Fibroblast of the conjunctiva (primary cell): ENCODE measurements around the gene NR1D1.

ENCODE experiments used
- DNase-seq: peaks from one replicate; pipeline ENCODE4 v3.0.0-alpha.2; 2010; ENCODE audit warnings: low read depth

The NR1D1 gene

DNA sequence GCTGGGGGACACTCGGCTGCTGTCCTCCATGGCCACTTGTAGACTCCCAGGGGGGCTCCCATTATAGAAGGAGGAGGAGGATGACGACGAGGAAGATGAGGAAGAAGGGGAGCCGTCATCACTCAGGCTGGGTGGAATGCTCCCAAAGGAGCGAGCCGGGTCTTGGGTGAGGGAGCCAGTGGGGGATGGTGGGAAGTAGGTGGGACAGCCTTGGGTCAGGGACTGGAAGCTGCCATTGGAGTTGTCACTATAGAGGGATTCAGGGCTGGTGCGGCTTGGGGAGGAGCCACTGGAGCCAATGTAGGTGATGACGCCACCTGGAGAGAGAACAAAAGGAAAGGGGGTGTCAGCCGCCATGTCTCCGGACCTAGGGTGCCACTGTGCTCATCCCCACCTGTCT, 3.3 kb downstream of the NR1D1 start:
- DNase-seq: no peak

DNA sequence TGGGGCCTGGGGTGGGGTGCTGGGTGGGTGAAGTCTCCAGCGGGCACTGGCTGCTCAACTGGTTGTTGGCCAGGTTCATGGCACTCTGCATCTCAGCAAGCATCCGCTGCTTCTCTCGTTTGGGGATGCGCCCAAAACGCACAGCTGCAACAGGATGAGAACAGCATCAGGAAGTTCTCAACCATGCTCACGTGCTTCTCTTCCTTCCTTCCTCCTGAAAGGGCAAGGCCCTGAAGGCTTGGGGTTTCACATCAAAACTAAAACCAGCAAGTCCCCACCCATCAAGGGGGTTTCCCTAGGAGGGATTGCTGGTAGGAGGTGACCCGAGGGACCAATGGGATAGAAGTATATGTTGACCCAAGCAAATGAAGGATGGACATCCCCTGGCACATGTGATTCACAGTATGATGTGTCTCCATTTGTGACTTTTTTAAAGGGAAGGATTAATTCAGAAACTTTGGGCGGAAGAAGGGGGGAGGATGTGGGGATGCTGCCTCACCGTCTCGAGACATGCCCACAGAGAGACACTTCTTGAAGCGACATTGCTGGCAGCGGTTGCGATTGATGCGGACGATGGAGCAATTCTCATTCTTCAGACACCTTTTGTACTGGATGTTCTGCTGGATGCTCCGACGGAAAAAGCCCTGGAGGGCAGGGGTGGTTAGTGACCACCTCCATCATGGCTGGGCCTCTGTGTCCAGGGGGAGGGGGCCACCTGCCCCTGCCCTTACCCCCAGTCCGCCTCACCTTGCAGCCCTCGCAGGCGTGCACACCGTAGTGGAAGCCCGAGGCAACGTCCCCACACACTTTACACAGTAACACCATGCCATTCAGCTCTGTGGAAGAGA, 4.2 kb downstream of the NR1D1 start:
- no peak for DNase-seq

DNA sequence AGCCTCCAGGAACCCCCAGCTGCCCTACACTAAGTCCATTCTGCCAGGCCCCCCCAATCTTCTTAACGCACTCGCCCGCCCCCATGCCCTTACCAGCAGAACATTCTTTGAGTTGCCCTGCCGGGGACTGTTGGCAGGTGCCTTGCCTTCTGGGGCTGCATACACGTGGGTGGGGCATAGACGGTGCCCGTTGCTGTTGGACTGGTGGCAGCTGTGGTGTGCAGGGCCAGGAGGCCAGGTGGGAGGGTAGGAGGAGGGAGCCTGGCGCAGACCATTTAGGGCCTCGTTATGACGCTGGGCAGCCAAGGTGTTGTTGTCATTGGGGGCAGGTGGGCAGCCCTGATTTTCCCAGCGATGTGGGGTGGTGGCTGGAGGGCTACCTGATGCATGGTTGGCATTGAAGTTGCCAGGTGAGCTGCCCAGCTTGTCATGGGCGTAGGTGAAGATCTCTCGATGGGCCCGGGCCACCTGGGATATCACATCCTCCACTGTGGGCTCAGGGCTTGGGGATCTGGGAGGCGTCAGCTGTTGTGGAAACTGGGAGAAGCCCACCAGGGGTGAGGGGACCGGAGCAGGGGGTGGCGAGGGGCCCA, 4.9 kb downstream of the NR1D1 start:
- DNase-seq: no peak

DNA sequence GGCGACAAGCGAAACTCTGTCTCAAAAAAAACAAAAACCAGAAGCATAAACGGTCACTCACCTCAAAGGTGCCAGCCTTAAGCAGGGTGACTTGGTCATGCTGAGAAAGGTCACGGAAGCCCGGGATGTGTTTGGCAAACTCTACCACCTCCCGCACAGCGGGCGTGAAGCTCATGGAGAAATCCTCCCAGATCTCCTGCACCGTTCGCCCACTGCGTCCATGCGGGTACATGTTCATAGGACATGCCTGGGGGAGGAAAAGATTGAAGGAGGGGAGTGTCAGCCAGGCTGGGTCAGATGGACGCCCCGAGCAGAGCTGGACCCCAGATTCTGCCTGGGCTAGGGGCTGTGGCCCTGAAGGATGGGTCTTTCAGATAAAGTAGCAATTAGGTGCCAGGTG, 5.5 kb downstream of the NR1D1 start:
- no peak for DNase-seq

DNA sequence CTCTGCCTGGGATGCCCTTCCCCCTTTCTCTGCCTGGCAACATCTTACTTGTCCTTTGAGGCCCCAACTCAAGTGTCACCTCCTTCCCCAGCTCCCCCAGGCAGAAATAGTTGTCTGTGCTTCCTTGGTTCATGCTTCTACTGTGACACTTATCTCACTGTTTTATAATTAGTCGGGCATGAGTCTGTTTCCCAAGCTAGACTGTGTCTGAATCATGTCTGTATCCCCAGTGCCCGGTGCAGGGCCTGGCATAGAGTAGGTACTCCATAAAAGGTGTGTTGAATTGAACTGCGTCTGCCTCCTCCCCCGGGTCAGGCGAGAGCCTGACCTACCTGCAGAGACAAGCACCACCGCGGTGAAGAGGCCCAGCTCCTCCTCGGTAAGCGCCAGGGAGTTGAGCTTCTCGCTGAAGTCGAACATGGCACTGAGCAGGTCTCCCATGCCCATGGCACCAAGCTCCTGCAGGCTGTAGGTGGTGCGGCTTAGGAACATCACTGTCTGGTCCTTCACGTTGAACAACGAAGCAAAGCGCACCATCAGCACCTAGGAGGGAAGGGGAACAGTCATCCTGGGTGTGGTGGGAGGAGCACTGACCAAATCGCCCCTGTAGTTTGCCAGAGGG, 6.7 kb downstream of the NR1D1 start:
- no peak for DNase-seq

DNA sequence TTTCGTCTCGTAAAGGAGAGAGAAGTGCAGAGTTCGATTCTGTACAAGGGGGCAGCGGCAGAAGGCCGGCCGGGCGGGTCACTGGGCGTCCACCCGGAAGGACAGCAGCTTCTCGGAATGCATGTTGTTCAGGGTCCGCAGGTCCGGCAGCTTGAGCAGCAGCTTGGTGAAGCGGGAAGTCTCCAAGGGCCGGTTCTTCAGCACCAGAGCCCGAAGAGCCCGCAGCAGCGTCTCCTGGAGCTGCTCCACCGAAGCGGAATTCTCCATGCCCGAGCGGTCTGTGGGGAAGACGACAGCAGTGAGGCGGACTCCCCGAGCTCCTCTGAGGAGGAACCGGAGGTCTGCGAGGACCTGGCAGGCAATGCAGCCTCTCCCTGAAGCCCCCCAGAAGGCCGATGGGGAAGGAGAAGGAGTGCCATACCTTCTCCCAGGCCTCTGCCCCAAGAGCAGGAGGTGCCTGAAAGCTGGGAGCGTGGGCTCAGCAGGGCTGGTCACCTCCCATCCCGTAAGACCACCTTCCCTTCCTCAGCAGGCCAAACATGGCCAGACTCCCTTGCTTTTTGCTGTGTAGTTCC, 7.3 kb downstream of the NR1D1 start:
- DNase-seq: no peak

DNA sequence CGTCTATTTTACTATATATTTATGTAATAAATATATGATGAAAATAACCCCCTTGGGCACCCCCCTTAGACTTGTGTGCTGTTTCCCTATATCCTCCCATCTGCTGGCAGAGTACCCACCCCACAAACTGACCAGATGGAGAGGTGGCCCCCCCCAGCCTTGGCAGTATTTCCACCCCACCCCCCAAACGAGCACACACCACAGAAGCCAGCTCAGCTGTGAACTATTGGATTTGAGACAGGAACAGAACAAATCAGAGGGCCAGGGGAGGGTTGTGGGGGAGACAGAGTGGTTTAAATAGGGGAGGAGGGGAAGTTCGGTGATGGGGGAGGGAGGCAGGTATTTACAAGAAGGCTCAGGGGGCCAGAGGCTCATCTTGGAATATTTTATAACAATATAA, 7.8 kb downstream of the NR1D1 start:
- DNase-seq: no peak

DNA sequence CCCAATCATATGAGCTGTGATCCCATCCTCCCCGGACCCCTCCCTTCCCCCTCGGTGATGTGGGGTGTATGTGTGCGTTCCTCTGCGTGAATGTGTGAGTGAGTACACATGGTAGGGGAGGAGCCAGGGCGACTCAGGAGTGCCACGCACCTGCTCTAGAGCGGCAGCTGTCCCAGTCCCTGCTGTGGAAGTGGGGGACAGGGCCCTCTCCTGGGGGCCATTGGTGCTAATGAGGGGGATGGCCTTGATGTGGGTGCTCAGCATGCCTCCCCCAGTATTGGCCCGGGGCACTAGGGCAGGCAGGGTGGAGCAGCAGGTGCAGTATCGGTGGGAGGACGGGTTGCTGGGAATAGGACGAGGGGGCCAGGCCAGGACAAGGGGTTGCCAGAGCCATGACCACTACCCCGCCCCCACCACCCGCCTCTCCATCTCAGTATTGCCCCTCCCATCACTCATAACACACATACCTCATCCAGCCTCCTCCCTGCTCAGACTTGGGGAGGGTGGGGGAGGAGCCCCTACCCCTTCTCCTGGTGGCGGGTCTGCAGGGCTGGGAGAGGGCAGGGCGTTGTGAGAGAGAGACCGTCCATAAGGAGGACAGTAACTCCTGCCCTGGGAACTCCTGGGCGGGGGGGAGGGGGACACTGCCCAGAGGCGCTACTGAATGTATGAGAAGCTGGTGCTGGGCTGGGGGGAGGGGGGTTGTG, 8.5 kb downstream of the NR1D1 start:
- DNase-seq: no peak

DNA sequence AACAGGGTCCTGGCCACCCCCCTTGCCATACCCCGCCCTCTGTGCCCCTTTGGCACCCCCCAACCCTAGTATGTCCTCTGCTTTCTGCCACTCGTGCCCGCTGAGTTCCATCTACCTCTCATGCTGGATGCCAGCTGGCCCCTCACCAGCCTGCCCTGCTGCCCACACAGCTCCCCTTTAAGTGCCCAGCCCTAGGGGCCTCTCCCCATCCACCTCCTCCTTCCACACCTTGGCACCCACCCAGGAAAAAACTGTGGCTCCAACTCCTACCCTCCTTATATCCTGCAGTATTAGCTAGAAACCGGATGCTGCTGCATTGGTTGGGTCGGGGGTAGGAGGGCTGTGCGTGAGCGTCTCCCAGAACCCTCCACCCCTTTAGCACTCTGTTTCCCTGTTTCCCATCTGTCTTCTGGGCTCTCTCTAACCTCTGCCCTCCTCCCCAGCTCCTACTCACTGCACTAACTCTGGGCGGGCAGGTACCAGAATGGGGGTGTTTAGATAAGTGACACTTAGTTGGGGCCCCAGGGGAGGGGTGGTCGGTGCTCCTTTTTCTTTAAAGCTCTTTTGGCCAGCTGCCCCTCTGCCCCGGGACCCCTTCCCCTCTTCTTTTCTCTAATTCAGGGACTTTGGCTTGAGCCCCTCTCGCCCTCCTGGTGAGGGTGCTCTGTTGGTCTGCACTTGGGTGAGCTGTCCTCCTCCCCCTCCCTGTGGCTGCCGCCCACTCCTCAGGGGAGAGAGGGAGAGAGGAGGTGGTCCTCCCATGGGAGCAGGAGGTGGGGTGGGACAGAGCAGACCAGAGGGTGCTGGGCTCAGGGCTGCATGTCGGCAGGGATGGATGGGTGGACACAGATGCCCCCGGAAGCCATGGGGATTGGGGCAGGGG, 9.9 kb downstream of the NR1D1 start:
- DNase-seq: no peak

DNA sequence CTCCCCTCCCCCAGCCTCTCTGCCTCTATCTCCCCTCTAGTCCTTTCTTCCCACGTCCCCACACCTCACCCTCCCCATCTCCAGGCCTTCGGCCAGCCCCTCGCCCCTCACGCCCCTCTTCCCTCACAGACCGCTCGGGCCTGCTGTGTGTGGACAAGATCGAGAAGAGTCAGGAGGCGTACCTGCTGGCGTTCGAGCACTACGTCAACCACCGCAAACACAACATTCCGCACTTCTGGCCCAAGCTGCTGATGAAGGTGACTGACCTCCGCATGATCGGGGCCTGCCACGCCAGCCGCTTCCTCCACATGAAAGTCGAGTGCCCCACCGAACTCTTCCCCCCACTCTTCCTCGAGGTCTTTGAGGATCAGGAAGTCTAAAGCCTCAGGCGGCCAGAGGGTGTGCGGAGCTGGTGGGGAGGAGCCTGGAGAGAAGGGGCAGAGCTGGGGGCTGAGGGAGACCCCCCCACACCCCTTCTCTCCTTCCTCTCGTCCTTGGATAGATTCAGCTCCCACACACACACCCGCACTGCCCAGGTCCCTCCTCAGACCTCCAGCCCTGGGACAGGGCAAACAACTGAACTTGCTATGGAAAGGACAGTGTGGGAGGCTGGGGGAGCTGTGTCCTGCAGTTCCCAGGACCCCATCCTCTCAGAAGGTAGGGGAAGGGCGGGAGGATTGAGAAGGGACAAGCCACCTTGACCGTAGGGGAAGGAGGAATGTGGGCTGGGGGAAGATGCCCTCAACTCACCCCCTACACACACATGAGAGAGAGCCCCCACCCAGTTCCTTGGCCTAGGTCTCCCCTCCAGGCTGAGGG, 11.1 kb downstream of the NR1D1 start:
- DNase-seq: no peak

DNA sequence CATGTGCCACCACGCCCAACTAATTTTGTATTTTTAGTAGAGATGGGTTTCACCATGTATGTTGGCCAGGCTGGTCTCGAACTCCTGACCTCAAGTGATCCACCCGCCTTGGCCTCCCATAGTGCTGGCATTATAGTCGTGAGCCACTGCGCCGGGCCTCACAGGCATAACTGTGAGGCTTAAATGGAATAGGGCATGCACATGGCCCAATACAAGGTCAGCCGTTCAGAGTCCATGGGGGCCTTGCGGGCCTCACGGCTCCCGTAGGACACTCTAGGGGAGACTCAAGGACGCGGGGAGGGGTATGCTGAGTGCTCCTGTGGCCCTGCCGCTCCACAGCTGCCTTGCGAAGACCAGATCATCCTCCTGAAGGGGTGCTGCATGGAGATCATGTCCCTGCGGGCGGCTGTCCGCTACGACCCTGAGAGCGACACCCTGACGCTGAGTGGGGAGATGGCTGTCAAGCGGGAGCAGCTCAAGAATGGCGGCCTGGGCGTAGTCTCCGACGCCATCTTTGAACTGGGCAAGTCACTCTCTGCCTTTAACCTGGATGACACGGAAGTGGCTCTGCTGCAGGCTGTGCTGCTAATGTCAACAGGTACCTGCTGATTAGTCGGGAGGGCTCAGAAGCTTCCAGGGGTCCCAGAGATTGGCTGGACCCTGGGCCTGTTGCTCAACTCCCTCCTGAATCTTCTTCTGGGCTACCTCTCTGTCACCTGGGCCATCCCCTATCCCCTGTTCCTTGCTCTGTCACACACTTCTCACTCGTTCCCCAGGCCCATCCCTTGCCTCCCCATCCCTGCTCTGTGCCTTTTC, 12.3 kb downstream of the NR1D1 start:
- no peak for DNase-seq

DNA sequence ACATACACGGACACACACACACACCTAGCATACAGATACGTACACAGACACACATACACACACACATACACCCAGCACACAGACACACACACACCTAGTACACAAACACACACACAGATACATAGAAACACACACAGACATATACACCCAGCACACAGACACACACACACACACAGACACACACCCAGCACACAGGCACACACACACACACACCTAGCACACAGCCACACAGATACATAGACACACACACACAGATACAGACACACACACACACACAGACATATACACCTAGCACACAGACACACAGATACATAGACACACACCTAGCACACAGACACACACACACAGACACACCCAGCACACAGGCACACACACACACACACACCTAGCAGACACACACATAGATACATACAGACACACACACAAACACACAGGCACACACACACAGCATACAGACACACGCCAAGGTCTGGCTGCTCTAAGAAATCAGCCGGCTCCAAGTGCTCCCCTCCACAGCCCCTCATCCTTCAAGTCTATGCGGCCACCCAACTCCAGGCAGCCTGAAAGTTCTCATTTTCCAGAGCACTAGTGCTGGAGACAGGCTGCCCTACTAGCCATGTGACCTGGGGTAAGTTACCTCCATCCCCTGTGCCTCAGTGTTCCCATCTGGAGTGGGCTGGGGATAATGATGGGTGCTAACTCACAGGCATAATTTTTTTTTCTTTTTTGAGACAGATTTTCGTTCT, 13.2 kb downstream of the NR1D1 start:
- no peak for DNase-seq

DNA sequence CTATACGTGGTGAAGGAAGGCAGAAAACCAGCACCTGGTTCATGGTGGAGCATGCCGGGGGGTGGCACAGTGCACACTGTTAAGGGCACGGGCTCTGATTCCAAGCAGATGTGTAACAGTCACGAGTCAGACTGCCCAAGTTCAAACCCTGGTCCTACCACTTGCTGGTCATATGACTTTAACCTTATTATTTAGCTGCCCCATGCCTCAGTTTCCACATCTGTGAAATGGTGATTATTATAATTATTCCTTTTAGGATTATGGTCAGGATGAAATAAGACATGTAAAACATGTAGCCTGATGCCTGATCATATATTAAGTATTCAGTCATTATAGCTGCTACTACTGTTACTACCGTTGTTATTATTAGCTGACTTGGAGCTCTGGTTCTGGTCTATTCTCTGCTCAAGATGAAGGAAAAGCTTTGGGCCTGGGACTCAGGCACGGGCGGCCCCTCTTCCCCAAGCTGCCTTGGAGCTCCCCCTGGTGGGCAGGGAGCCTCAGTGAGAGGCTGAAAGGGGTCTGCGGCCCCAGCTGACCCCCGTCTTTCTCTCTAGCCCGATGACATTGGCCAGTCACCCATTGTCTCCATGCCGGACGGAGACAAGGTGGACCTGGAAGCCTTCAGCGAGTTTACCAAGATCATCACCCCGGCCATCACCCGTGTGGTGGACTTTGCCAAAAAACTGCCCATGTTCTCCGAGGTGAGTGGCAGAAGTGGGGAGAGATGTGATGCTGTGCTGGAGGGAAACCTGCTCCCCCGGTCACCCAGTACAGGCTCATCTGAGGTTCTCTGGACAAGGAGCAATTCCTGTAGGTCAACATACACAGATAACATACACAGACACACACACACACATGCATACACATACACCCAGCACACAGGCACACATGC, 14.0 kb downstream of the NR1D1 start:
- no peak for DNase-seq

DNA sequence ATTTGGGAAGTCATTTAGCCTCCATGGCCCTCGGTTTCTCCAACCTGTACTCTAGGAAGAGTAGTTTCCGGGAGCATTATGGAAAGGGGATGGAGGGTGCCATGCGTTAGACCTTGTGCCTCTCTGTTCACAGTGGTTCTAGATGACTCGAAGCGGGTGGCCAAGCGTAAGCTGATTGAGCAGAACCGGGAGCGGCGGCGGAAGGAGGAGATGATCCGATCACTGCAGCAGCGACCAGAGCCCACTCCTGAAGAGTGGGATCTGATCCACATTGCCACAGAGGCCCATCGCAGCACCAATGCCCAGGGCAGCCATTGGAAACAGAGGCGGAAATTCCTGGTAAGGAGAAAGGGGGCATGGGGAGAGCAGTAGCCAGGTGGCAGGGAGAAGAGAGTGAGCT, 15.9 kb downstream of the NR1D1 start:
- DNase-seq: no peak

DNA sequence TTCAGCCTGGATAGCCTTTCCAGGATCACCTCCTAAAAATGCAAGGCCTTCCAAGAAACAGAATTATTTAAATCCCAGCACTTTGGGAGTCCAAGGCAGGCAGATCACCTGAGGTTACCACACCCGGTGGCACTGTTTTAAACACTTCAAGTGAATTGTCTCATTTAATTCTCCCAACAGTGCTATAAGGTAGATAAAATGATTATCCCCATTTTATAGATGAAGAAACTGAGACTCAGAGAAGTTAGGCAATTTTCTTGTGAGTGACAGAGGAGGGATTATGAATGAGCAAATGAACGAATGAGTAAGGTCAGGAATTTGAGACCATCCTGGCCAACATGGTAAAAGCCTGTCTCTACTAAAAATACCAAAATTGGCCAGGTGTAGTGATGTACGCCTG, 20.8 kb downstream of the NR1D1 start:
- no peak for DNase-seq

DNA sequence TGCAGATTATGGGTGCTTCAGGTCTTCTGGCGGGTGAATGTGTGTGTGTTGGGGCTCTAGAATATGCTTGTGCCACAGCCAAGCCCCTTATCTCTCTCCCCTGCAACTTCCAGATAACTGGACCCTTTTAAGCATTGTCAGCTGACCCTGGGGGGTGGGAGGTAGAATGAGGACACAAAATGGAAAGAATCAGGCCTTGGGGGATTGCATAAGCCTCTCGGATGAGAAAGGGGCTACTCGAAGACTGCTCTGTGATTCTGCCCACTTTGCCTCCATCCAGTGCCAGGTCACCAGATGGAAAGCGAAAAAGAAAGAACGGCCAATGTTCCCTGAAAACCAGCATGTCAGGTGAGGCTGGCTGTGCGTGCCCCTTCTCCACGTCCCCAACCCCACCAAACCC, 23.8 kb downstream of the NR1D1 start:
- no peak for DNase-seq

DNA sequence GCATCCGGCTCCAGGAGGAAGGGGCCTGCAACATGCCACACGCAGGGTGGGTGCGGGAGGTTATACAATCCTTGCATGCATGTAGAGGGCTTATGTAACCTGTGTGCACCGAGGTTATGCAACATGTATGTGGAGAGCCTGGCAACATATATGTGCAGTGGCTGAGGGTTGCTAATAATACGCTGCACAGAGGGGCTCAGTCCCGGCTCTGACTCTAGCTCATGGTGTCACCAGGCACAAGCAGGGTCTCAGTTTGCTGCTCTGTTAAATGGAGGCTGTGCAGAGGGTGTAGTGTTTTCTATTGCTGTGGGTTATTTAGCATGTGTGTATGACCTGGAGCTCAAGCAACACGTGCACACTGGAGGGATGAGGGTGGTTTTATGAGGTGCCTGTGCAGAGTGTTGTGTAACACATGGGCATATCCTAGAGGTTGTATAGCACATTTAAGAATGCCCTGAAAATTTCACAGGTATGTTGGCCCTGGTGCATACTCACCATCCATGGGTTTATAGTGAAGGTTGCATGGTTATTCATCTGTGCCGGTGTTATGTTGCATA, 24.4 kb downstream of the NR1D1 start:
- no peak for DNase-seq
